Esophagus muscularis mucosa (tissue), 4 donors: ENCODE results near the gene MAP4K1. TPM values are rescaled to one million over a fixed set of nuclear protein-coding genes. Genes with fewer than 3 reads are reported as not detected.
A peak's percentile ranks its signal among the peaks of the same experiment; 100 is the strongest.

Experiments
- DNase-seq: peaks from one replicate; pipeline ENCODE4 v3.0.0-alpha.2; 2017; ENCODE audit errors: extremely low spot score
- H3K27ac ChIP-seq, 4 donors: fragments of 200-600 bp; sonication (generic); replicated peaks in 1 of 4; 1 replicate in 3 of 4; 2 replicates in 1 of 4; pipeline ENCODE4 v1.5.1; 2016 to 2019; ENCODE audit warnings: mild to moderate bottlenecking in 1 of 4
- H3K27me3 ChIP-seq, 4 donors: fragments of 200-600 bp; sonication (generic); one replicate each; pipeline versions ENCODE4 v1.5.1 to v1.6.0; 2016 to 2019
- H3K36me3 ChIP-seq, 4 donors: fragments of 200-600 bp; sonication (generic); one replicate each; pipeline ENCODE4 v1.5.1; 2016 to 2019
- H3K4me1 ChIP-seq, 4 donors: fragments of 200-600 bp; sonication (generic); one replicate each; pipeline ENCODE4 v1.5.1; 2016 to 2019
- H3K4me3 ChIP-seq, 4 donors: fragments of 200-600 bp; sonication (generic); 1 replicate in 2 of 4; 2 replicates in 2 of 4; pipeline ENCODE4 v1.5.1; 2016 to 2019; ENCODE audit warnings: mild to moderate bottlenecking in 4 of 4, moderate library complexity in 1 of 4
- H3K9me3 ChIP-seq, 4 donors: fragments of 200-600 bp; sonication (generic); 1 replicate in 3 of 4; 2 replicates in 1 of 4; pipeline ENCODE4 v1.5.1; 2016 to 2019
- CTCF ChIP-seq, 3 experiments: fragments of 200-600 bp in 2 of 3; fragments of 450-650 bp in 1 of 3; sonication (generic) in 2 of 3; IDR thresholded peaks; one replicate each; pipeline ENCODE4 v1.5.1; 2017 to 2019; ENCODE audit warnings: antibody characterized with exemption in 3 of 3, mild to moderate bottlenecking in 2 of 3, moderate library complexity in 1 of 3
- EP300 ChIP-seq: sonication (generic); formaldehyde crosslinking; IDR thresholded peaks from one replicate; pipeline ENCODE4 v1.6.1; 2017; ENCODE audit warnings: antibody characterized with exemption
- POLR2A ChIP-seq: fragments of 450-650 bp; IDR thresholded peaks from one replicate; pipeline ENCODE4 v1.6.1; 2017; ENCODE audit warnings: antibody characterized with exemption, moderate library complexity, mild to moderate bottlenecking, low read depth
- POLR2AphosphoS5 ChIP-seq, 2 donors: sonication (generic); formaldehyde crosslinking; IDR thresholded peaks; one replicate each; pipeline ENCODE4 v1.6.1; 2017; ENCODE audit warnings: antibody characterized with exemption in 2 of 2
- WGBS: methylation state at CpG from one replicate; pipeline ENCODE4 v1.1.5; 2018; 5-methylcytosine and 5-hydroxymethylcytosine counted together
- intact Hi-C: fragments of 100-400 bp; cut with DNase I; formaldehyde crosslinking; loops from one replicate; pipeline ENCODE4 v1.15.1; 2023
- total RNA-seq, 4 donors: library from RNA; depleted of rRNA; stranded (reverse); fragments of >200 nt; gene quantifications; one replicate each; pipeline versions ENCODE4 v1.1.0 to v1.2.1, GENCODE V29; 2016

Gene MAP4K1
- total RNA-seq, 4 donors from 2014 or later = 1.2 to 4.5 (median 3.1) TPM

DNA sequence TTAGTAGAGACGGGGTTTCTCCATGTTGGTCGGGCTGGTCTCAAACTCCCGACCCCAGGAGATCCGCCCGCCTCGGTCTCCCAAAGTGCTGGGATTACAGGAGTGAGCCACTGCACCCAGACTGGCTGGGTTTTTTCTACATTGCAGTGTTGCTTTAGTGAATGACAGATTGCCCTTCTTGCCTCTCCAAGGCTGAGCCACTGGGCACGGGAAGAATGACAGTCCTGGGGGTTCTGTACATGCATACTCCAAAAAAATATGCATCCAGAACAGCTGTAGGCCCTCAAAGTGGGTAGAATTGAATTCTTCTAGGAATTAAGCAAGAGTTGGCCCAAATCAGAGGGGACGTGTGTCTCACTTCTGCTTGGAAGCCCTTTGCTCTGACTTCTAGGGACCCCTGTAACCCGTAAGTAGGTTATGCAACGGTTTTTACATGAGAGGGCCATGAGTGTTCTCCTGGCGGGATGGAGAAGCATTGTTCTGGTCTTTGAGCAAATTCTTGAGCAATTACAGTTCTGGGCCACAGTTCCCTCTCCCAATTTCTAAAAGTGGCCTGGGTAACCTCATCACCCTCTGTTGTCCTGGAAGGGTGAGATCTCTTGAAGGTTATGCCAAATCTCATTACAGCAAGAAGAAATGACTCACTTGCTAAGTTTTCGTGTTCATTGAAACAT is 33.3 kb upstream of the MAP4K1 start:
- peak overlapping the region; percentile 97 to 100 (median 98) for H3K4me3 ChIP-seq
- H3K27me3 ChIP-seq = no peaks in the 10 kb centered on the region
- peaks cover 69 to 76% (median 74%) of the 10 kb centered on the region in 4 donors for H3K4me1 ChIP-seq
- TF ChIP-seq POLR2AphosphoS5 (IDR thresholded peaks at IDR 0.05) (peak; percentile 61 to 86), EP300 (no peak), POLR2A (no peak), CTCF (IDR thresholded peaks at IDR 0.05) (peak in 1 of 3 experiments; percentile 9)
- intact Hi-C loops = loop anchor here (5.0 kb wide), 1 partner anchor 41 kb away; no protein-coding TSS in a partner anchor
- no peaks in the 10 kb centered on the region for H3K36me3 ChIP-seq
- H3K9me3 ChIP-seq = no peaks in the 10 kb centered on the region
- H3K27ac ChIP-seq = peak overlapping the region; percentile 92 to 99 (median 98)
- 50% methylated on average over 11 of the region's 12 CpGs for WGBS
- DNase-seq = no peak

- Histone ChIP-seq H3K27me3 (no peaks in the 10 kb centered on the region), H3K27ac (peak overlapping the region; percentile 92 to 99 (median 98)), H3K4me3 (peak overlapping the region; percentile 97 to 100 (median 98)), H3K4me1 (peaks cover 61 to 69% (median 67%) of the 10 kb centered on the region in 4 donors), H3K9me3 (no peaks in the 10 kb centered on the region), H3K36me3 (no peaks in the 10 kb centered on the region)
- intact Hi-C loops = loop anchor here (5.0 kb wide), 1 partner anchor 42 kb away; no protein-coding TSS in a partner anchor
- TF ChIP-seq POLR2AphosphoS5 (IDR thresholded peaks at IDR 0.05) (no peak), EP300 (no peak), POLR2A (no peak), CTCF (IDR thresholded peaks at IDR 0.05) (no peak)
- WGBS = 25% methylated on average over 8 of the region's 8 CpGs
- no peak for DNase-seq
These were observed 32.5 kb upstream of the MAP4K1 start for GRCh38 chr19:38650172-38650775.

GRCh38 chr19:38649305-38650171 is 31.8 kb upstream of the MAP4K1 start:
- intact Hi-C loops = loop anchor here (5.0 kb wide), 2 partner anchors 43 to 198 kb away; partner anchors contain the start of gene HNRNPL
- 7% methylated on average over 15 of the region's 15 CpGs for WGBS
- no peak for TF ChIP-seq POLR2A
- peak; percentile 69 to 81 for TF ChIP-seq POLR2AphosphoS5 (IDR thresholded peaks at IDR 0.05)
- H3K27ac ChIP-seq = peak overlapping the region; percentile 92 to 99 (median 98)
- H3K27me3 ChIP-seq = no peaks in the 10 kb centered on the region
- H3K36me3 ChIP-seq = no peaks in the 10 kb centered on the region
- H3K4me1 ChIP-seq = peaks cover 53 to 61% (median 59%) of the 10 kb centered on the region in 4 donors
- no peaks in the 10 kb centered on the region for H3K9me3 ChIP-seq
- peak overlapping the region; percentile 97 to 100 (median 98) for H3K4me3 ChIP-seq
- no peak for DNase-seq

DNA sequence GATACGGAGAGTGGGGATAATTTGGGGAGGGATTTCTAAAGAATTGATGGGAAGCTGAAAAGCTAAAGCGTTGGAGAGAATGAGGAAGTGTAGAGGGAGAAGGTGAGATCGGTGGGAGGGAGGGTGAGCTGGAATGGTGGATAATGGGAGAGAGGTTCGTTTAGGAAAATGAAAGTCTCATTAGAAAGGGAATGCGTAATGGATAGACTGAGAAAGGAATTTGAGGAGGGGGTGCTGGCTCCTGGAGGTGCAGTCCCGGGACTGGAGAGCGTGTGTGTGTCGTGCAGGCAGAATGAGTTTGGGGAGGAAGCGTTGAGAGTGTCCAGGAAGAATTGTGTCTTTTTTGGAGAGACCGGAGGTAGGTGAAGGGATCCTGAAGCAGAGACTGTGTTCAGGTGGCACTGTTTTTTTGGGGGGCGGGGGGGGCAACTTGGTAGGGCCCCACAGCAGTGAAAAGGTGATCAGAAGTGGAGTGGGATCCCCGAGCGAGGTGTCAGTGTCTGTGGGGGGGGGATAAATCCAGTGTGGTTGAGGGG is 31.1 kb upstream of the MAP4K1 start:
- TF ChIP-seq POLR2A (no peak), POLR2AphosphoS5 (IDR thresholded peaks at IDR 0.05) (peak; percentile 21 to 24)
- WGBS = under 1% methylated on average over 13 of the region's 13 CpGs
- DNase-seq = no peak
- H3K4me1 ChIP-seq = peaks cover 46 to 54% (median 52%) of the 10 kb centered on the region in 4 donors
- intact Hi-C loops = loop anchor here (5.0 kb wide), 1 partner anchor 198 kb away; the partner anchor contains the start of gene HNRNPL
- peak overlapping the region; percentile 97 to 100 (median 98) for H3K4me3 ChIP-seq
- no peaks in the 10 kb centered on the region for H3K27me3 ChIP-seq
- no peaks in the 10 kb centered on the region for H3K36me3 ChIP-seq
- H3K9me3 ChIP-seq = no peaks in the 10 kb centered on the region
- H3K27ac ChIP-seq = peak overlapping the region; percentile 92 to 99 (median 98)
